GM12872 (cell line): ENCODE data around the gene OR52I2.

Experiments
- TF ChIP-seq, protein P1 (sequence below): IDR thresholded peaks from 3 replicates; pipeline ENCODE4 v1.5.1; 2011; ENCODE audit warnings: low read depth, mild to moderate bottlenecking, low read length, moderate library complexity; ENCODE audit not compliant: insufficient read depth

OR52I2 gene

DNA sequence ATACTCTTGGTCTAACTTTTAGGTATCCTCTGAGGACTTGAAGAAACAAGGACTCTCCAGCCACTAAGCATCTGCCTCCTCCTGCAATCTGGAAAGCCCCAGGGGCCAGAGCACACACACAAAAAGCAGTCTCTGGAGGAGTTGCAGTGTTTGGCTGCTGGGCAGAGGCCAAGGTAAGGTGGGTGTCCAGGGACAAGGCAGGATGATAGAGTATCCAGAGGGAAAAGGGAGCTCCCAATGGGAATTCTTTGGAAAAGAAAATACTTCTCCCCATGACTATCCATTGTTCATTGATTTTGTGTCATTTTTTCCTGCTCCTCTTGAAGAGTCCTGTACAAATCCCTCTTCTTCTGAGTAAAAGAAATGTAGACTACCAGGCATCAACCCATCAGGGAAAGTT, at the start of gene OR52I2:
OR52I2 (plus strand) TSS at position 301 of the 400 bp plus-strand sequence.
- TF ChIP-seq, protein P1, sequence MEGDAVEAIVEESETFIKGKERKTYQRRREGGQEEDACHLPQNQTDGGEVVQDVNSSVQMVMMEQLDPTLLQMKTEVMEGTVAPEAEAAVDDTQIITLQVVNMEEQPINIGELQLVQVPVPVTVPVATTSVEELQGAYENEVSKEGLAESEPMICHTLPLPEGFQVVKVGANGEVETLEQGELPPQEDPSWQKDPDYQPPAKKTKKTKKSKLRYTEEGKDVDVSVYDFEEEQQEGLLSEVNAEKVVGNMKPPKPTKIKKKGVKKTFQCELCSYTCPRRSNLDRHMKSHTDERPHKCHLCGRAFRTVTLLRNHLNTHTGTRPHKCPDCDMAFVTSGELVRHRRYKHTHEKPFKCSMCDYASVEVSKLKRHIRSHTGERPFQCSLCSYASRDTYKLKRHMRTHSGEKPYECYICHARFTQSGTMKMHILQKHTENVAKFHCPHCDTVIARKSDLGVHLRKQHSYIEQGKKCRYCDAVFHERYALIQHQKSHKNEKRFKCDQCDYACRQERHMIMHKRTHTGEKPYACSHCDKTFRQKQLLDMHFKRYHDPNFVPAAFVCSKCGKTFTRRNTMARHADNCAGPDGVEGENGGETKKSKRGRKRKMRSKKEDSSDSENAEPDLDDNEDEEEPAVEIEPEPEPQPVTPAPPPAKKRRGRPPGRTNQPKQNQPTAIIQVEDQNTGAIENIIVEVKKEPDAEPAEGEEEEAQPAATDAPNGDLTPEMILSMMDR, result no peak

- TF ChIP-seq, protein P1, result peak; percentile 73
Observed at GRCh38 chr11:4539603-4540219, 41.8 kb upstream of the OR52I2 start.

DNA sequence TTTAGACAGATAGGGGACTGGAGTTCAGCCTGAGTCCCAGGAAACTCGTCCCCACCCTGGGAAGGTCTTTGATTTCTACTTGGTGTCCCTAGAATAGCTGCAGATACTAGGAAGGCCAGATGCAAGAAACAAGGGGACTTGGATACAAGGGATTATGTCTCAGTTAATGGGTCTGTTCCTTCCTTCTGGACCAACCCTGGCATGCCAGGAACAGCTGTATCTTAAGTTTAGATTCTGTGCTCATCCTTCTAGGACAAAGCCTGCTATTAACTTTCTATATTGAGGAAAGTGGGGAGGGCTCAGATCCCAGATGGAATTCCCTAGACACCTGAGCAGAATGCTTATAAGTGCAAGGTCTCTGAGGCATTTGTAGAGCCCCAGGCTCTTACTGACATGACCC, 40.5 kb upstream of the OR52I2 start:
- TF ChIP-seq, protein P1, result no peak

GRCh38 chr11:4543561-4543960, 38.0 kb upstream of the OR52I2 start:
- TF ChIP-seq, protein P1, result no peak

DNA sequence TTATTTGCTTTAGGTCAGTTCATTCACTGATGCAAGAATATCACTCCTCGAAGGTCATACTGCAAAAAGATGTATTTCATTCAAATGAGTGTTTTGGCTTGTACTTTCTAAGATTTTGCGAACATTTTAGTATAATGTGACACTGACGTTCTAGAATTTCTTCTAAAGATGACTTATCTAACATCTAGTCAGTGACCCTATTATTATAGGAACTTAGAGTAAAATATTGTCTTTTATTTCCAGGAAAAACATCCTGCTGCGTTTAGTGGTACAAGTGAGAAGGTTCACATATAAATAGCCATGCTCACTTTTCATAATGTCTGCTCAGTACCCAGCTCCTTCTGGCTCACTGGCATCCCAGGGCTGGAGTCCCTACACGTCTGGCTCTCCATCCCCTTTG, 36.7 kb upstream of the OR52I2 start, which contains the start of gene OR52M1:
OR52M1 (plus strand) TSS at position 301 of the 400 bp plus-strand sequence; CDS start at position 301, 0 bp downstream.
- TF ChIP-seq, protein P1, result no peak

- TF ChIP-seq, protein P1, result no peak
Observed at GRCh38 chr11:4546878-4547277, 34.7 kb upstream of the OR52I2 start.

DNA sequence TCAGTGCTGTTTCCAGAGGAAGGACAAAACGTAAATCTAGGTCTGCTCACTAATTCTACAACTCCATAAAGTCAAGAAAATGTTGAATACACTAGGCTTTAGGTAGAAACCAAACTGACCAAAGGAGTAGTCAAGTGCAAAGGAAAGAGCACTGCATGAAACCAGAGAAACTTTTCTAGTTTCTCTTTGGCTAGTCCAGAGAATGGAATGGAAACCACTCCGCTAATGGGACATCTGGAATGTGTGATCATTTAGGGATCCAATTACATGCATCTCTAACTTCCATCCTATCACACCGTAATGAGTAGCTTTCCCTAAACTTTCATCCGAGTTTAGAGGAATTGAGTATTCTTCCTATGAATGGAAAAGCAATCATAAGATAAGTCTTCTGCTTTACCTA, 34.1 kb upstream of the OR52I2 start:
- TF ChIP-seq, protein P1, result no peak
